Adrenal gland (tissue), 12 donors: ENCODE results near the gene NELFCD. TPM values are rescaled to one million over a fixed set of nuclear protein-coding genes. Genes with fewer than 3 reads are reported as not detected.
"Not testable (repeated sequence)": the region's sequence is repeated elsewhere in the genome, so short reads cannot be mapped to it uniquely, and the experiment has no call there.

Source experiments
- DNase-seq, 7 donors: peaks; one replicate each; pipeline ENCODE4 v3.0.0-alpha.2; 2019 to 2020
- H3K27ac ChIP-seq, 5 donors: fragments of 200-600 bp; sonication (generic) in 4 of 5; 1 replicate in 3 of 5; 2 replicates in 2 of 5; pipeline versions ENCODE4 v1.5.1 to v1.8.0; 2016 to 2020; ENCODE audit warnings: mild to moderate bottlenecking in 1 of 5
- H3K27me3 ChIP-seq: fragments of 200-600 bp; 2 replicates; pipeline ENCODE4 v1.8.0; 2021
- H3K36me3 ChIP-seq, 2 donors: fragments of 200-600 bp; replicated peaks in 1 of 2; 1 replicate in 1 of 2; 2 replicates in 1 of 2; pipeline versions ENCODE4 v1.5.1 to v1.8.0; 2018 to 2022
- H3K4me1 ChIP-seq, 2 donors: fragments of 200-600 bp; replicated peaks in 1 of 2; 1 replicate in 1 of 2; 2 replicates in 1 of 2; pipeline versions ENCODE4 v1.5.1 to v1.8.0; 2018 to 2021
- H3K4me3 ChIP-seq, 4 donors: fragments of 200-600 bp; sonication (generic) in 3 of 4; one replicate each; pipeline ENCODE4 v1.5.1; 2016 to 2018
- H3K9me3 ChIP-seq, 3 donors: fragments of 200-600 bp; sonication (generic) in 1 of 3; replicated peaks in 1 of 3; 1 replicate in 2 of 3; 2 replicates in 1 of 3; pipeline versions ENCODE4 v1.5.1 to v1.8.0; 2016 to 2021
- CTCF ChIP-seq, 6 experiments: fragments of 450-650 bp in 4 of 6; fragments of 200-600 bp in 2 of 6; sonication (generic) in 1 of 6; IDR thresholded peaks; 1 replicate in 5 of 6; 2 replicates in 1 of 6; pipeline versions ENCODE4 v1.5.1 to v1.8.0; 2016 to 2021; ENCODE audit warnings: antibody characterized with exemption in 6 of 6, mild to moderate bottlenecking in 2 of 6, moderate library complexity in 1 of 6
- POLR2A ChIP-seq, 2 donors: fragments of 450-650 bp; IDR thresholded peaks; one replicate each; pipeline ENCODE4 v1.6.1; 2017; ENCODE audit warnings: antibody characterized with exemption in 2 of 2, mild to moderate bottlenecking in 2 of 2, moderate library complexity in 1 of 2
- WGBS, 4 donors: extraction: QIAGEN DNeasy Blood & Tissue Kit in 2 of 4; methylation state at CpG; one replicate each; pipeline versions ENCODE4 v1.1.5 to v1.1.7; 2013 to 2017; 5-methylcytosine and 5-hydroxymethylcytosine counted together
- intact Hi-C, 2 donors: fragments of 100-400 bp; cut with DNase I; formaldehyde crosslinking; loops; one replicate each; pipeline versions ENCODE4 v1.14.1 to v1.15.0; 2022 to 2023
- polyA plus RNA-seq, 3 donors: library from polyadenylated mRNA; stranded (reverse); fragments of 200-250 nt in 2 of 3; fragments of 350-450 nt in 1 of 3; fragmentation: Illumina TruSeq in 1 of 3; extraction: RNeasy Lipid Tissue Mini Kit (QIAGEN cat#74804) in 1 of 3; gene quantifications; one replicate each; pipeline ENCODE4 v1.2.3, GENCODE V29; 2013 to 2014
- total RNA-seq, 9 donors: library from RNA; depleted of rRNA in 4 of 9; stranded (reverse); fragments of >200 nt in 4 of 9; fragments of 120-200 nt in 1 of 9; fragmentation: NEBNext Ultra II Directional in 1 of 9; extraction: Animal tissue kit (Norgen Biotek cat#: 25700) in 1 of 9; gene quantifications; one replicate each; pipeline versions ENCODE4 v1.1.0 to v1.2.4, GENCODE V29; 2013 to 2023
- donor health status: healthy with polysubstance abuse.
- donor health status: Bipolar disorder and iron deficiency.
- donor health status: DM: yes; HTN: yes; CAD: no.
- donor health status: DM: no; HTN: no; CAD: no.
- donor health status: DM: no; HTN: no; CAD: no.
- donor health status: DM: yes; HTN: yes; CAD: no.

The NELFCD gene
- total and polyA plus RNA-seq, 12 donors, result 47.1 to 107 (median 75.0) TPM

DNA sequence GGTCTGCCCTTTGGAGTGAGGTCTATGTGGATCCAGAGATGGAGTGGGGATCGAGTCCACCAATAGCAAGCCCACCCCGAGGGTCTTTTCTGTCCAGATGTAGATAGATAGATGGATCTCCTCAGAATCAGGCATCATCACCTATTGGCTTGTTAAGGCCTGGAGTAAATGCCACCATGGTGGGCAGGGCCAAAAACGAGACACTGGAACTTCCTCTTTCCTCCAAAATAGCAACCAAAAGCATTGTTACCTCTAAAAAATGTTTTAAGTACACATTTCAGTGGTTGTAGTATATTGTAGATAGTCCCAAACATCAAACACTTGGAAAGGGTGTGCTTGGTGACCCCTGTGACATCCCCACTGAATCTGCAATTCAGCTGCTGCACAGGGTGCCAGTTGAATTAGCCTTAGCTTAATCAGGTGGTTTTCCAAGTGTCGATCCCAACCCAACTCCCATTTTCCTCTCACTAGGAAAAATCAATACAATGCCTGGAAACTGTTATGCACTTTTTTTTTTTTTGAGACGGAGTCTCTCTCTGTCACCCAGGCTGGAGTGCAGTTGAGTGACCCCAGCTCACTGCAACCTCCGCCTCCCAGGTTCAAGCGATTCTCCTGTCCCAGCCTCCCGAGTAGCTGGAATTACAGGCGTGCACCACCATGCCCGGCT lies 35.0 kb upstream of the NELFCD start:
- WGBS, 4 donors, result 80 to 88% (median 84%) methylated on average over 10 of the region's 10 CpGs
- no peak for DNase-seq
- no peak overlapping the region for H3K4me3 ChIP-seq
- no peaks in the 10 kb centered on the region for H3K36me3 ChIP-seq
- H3K27me3 ChIP-seq, result no peaks in the 10 kb centered on the region
- no peaks in the 10 kb centered on the region for H3K9me3 ChIP-seq
- no peak overlapping the region for H3K27ac ChIP-seq
- TF ChIP-seq POLR2A (IDR thresholded peaks at IDR 0.05) (no peak), CTCF (IDR thresholded peaks at IDR 0.05) (no peak)
- intact Hi-C loops, result no loop called here
- H3K4me1 ChIP-seq, result no peaks in the 10 kb centered on the region

DNA sequence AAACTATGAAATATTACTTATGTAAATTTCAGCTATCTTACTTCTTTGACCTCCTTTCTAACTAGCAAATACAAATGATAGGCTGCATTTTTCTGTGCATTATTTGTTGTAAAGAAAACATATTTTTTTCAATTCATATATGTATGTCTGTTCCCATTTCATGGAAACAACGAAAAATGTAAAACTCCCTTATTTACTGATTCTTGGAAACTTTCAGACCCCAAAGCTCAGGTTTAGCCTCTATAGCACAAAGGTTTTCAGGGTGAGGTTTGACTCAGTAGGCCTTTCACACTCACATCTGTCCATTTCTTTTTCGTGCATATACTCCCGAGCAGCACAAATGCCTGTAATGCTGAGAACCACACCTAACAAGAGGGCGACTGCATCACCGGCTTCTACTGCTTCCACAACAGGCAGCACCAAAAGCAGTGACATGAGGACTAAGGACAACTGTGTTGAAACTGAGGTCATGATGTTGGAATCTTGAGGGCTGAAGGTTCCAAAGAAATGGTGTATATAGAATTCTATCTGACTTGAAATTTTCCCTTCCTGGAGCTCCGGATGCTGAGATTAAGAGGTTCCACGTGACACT lies 33.2 kb upstream of the NELFCD start:
- H3K9me3 ChIP-seq, H3K27me3 ChIP-seq, DNase-seq, H3K36me3 ChIP-seq, H3K4me3 ChIP-seq, H3K27ac ChIP-seq, intact Hi-C loops, H3K4me1 ChIP-seq: not testable (repeated sequence)
- WGBS, 4 donors, result 80 to 86% (median 83%) methylated on average over 7 of the region's 7 CpGs

GRCh38 chr20:58950603-58951002 lies 30.5 kb upstream of the NELFCD start:
- no peaks in the 10 kb centered on the region for H3K36me3 ChIP-seq
- peak in 1 of 7 donors; percentile 3 for DNase-seq
- no peaks in the 10 kb centered on the region for H3K9me3 ChIP-seq
- no peak overlapping the region for H3K27ac ChIP-seq
- intact Hi-C loops, result no loop called here
- 85 to 88% (median 85%) methylated on average over 5 of the region's 5 CpGs for WGBS, 4 donors
- no peak for TF ChIP-seq POLR2A (IDR thresholded peaks at IDR 0.05)
- TF ChIP-seq CTCF (IDR thresholded peaks at IDR 0.05), result no peak
- H3K4me3 ChIP-seq, result no peak overlapping the region
- no peaks in the 10 kb centered on the region for H3K27me3 ChIP-seq
- no peaks in the 10 kb centered on the region for H3K4me1 ChIP-seq

DNA sequence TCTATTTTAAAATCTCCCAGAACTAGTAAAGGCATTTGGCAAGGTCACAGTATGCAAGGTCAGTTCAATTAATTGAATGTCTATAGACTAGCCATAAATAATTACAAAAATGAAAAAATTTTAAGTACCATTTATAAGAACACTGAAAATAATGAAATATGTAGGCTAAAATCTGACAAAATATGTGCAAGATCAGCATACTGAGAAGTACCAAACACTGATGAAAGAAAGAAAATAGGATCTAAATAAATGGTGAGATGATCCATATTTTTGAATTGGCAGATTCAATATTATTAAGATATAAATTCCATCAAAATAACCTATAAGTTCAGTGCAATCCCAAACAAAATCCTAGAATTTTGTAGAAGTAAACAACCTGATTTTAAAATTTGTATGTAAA lies 28.0 kb upstream of the NELFCD start:
- no peak for DNase-seq
- no peak overlapping the region for H3K4me3 ChIP-seq
- H3K27ac ChIP-seq, result no peak overlapping the region
- H3K27me3 ChIP-seq, result no peaks in the 10 kb centered on the region
- H3K9me3 ChIP-seq, result no peaks in the 10 kb centered on the region
- no peaks in the 10 kb centered on the region for H3K4me1 ChIP-seq
- TF ChIP-seq POLR2A (IDR thresholded peaks at IDR 0.05) (no peak), CTCF (IDR thresholded peaks at IDR 0.05) (no peak)
- intact Hi-C loops, result no loop called here
- H3K36me3 ChIP-seq, result no peaks in the 10 kb centered on the region

- 79 to 88% (median 84%) methylated on average over 8 of the region's 8 CpGs for WGBS, 4 donors
- H3K4me3 ChIP-seq, result no peak overlapping the region
- intact Hi-C loops, result no loop called here
- no peaks in the 10 kb centered on the region for H3K36me3 ChIP-seq
- H3K4me1 ChIP-seq, result no peaks in the 10 kb centered on the region
- no peaks in the 10 kb centered on the region for H3K9me3 ChIP-seq
- H3K27ac ChIP-seq, result no peak overlapping the region
- H3K27me3 ChIP-seq, result no peaks in the 10 kb centered on the region
- DNase-seq, result no peak
- no peak for TF ChIP-seq CTCF (IDR thresholded peaks at IDR 0.05)
- TF ChIP-seq POLR2A (IDR thresholded peaks at IDR 0.05), result no peak
Measured at GRCh38 chr20:58956078-58956477, 25.0 kb upstream of the NELFCD start.
